IMR-90 (cell line): ENCODE measurements around the gene FAM186B. TPM values are rescaled to one million over a fixed set of nuclear protein-coding genes. Genes with fewer than 3 reads are reported as not detected.

ENCODE experiments used
- ATAC-seq: fragments of 200-7000 bp; cut with Tn5 transposase; 2 replicates; pipeline ENCODE4 v1.9.1; 2020; ENCODE audit warnings: low read depth, mild to moderate bottlenecking, moderate library complexity
- BruUV-seq: library from RNA; stranded (reverse); fragments of 400-500 nt; replicated peaks from 2 replicates; lab custom pipeline; 2021; lab: Mats Ljungman, UMichigan
- CTCF ChIA-PET: fragments of 300-600 bp; formaldehyde crosslinking; extraction: SDS; loops from one replicate; lab custom pipeline; 2021; ENCODE audit warnings: antibody characterized with exemption; lab: Yijun Ruan, JAX
- POLR2A ChIA-PET: fragments of 300-600 bp; sonication (Branson Sonifier 250); formaldehyde crosslinking; loops from one replicate; lab custom pipeline; 2022; ENCODE audit warnings: antibody characterized with exemption; ENCODE audit not compliant: unreplicated experiment; lab: Charles Lee
- DNase-seq: peaks from one replicate; pipeline ENCODE4 v3.0.0; 2013
- H2AFZ ChIP-seq: replicated peaks from 2 replicates; pipeline ENCODE3; 2013; ENCODE audit warnings: low read length, mild to moderate bottlenecking; ENCODE audit not compliant: poor library complexity
- H2AK5ac ChIP-seq: 2 replicates; pipeline ENCODE4 v1.6.1; 2013; ENCODE audit warnings: low read depth, low read length, inconsistent platforms
- H2AK9ac ChIP-seq: replicated peaks from 2 replicates; pipeline ENCODE3; 2013; ENCODE audit warnings: mild to moderate bottlenecking, low read depth, low read length, moderate library complexity; ENCODE audit not compliant: poor library complexity
- H2BK120ac ChIP-seq: 2 replicates; pipeline ENCODE4 v1.6.1; 2013; ENCODE audit warnings: low read depth, low read length, inconsistent platforms
- H2BK15ac ChIP-seq: 3 replicates; pipeline ENCODE4 v1.6.1; 2013; ENCODE audit warnings: low read depth, low read length, inconsistent platforms
- H2BK20ac ChIP-seq: 2 replicates; pipeline ENCODE4 v1.6.1; 2013; ENCODE audit warnings: low read depth, mild to moderate bottlenecking, inconsistent platforms, low read length, moderate library complexity
- H2BK5ac ChIP-seq: 2 replicates; pipeline ENCODE4 v1.6.1; 2013; ENCODE audit warnings: mild to moderate bottlenecking, low read depth, low read length, inconsistent platforms; ENCODE audit not compliant: poor library complexity, severe bottlenecking
- H3K14ac ChIP-seq: replicated peaks from 2 replicates; pipeline ENCODE4 v1.6.1; 2013; ENCODE audit warnings: low read depth, low read length, inconsistent platforms
- H3K18ac ChIP-seq: 2 replicates; pipeline ENCODE4 v1.6.1; 2013; ENCODE audit warnings: low read depth, low read length, control low read depth
- H3K23ac ChIP-seq: 2 replicates; pipeline ENCODE4 v1.6.1; 2013; ENCODE audit warnings: low read depth, low read length, inconsistent platforms
- H3K27ac ChIP-seq: 2 replicates; pipeline ENCODE4 v1.5.1; 2013; ENCODE audit warnings: mild to moderate bottlenecking, control low read depth, low read length; ENCODE audit not compliant: insufficient read depth
- H3K27me3 ChIP-seq: 2 replicates; pipeline ENCODE4 v1.6.1; 2013; ENCODE audit warnings: low read length; ENCODE audit not compliant: control insufficient read depth, insufficient read depth
- H3K36me3 ChIP-seq: 2 replicates; pipeline ENCODE4 v1.6.1; 2013; ENCODE audit warnings: low read length, mixed read lengths; ENCODE audit not compliant: control insufficient read depth, insufficient read depth
- H3K4ac ChIP-seq: 2 replicates; pipeline ENCODE4 v1.6.1; 2013; ENCODE audit warnings: low read depth, low read length, inconsistent platforms
- H3K4me1 ChIP-seq: 2 replicates; pipeline ENCODE4 v1.6.1; 2013; ENCODE audit warnings: low read length, mixed read lengths; ENCODE audit not compliant: control insufficient read depth, insufficient read depth
- H3K4me2 ChIP-seq: 2 replicates; pipeline ENCODE4 v1.6.1; 2013; ENCODE audit warnings: low read depth, mild to moderate bottlenecking, control low read depth, low read length, moderate library complexity
- H3K4me3 ChIP-seq: 2 replicates; pipeline ENCODE4 v1.5.1; 2013; ENCODE audit warnings: low read depth, mild to moderate bottlenecking, control low read depth, low read length, moderate library complexity; ENCODE audit not compliant: insufficient read depth
- H3K56ac ChIP-seq: 2 replicates; pipeline ENCODE4 v1.6.1; 2013; ENCODE audit warnings: low read length, inconsistent platforms; ENCODE audit not compliant: insufficient read depth; ENCODE audit errors: extremely low read depth
- H3K79me1 ChIP-seq, 2 experiments: 2 replicates each; pipeline ENCODE4 v1.6.1; 2013; ENCODE audit warnings: low read length in 2 of 2, inconsistent platforms in 1 of 2, low read depth in 1 of 2
- H3K9ac ChIP-seq: 2 replicates; pipeline ENCODE4 v1.6.1; 2013; ENCODE audit warnings: low read depth, low read length, control low read depth
- H3K9me1 ChIP-seq: 2 replicates; pipeline ENCODE4 v1.6.1; 2013; ENCODE audit warnings: low read length, inconsistent platforms; ENCODE audit not compliant: insufficient read depth
- H3K9me3 ChIP-seq: 2 replicates; pipeline ENCODE4 v1.6.1; 2013; ENCODE audit warnings: low read length; ENCODE audit not compliant: control insufficient read depth, insufficient read depth
- H4K20me1 ChIP-seq: 2 replicates; pipeline ENCODE4 v1.6.1; 2013; ENCODE audit warnings: low read length, inconsistent platforms; ENCODE audit not compliant: insufficient read depth
- H4K5ac ChIP-seq: 2 replicates; pipeline ENCODE4 v1.6.1; 2013; ENCODE audit warnings: mild to moderate bottlenecking, low read depth, low read length, control low read depth
- H4K8ac ChIP-seq, 2 experiments: 2 replicates each; pipeline ENCODE4 v1.6.1; 2013; ENCODE audit warnings: low read depth in 2 of 2, low read length in 2 of 2, control low read depth in 1 of 2, inconsistent platforms in 1 of 2
- H4K91ac ChIP-seq: 2 replicates; pipeline ENCODE4 v1.6.1; 2013; ENCODE audit warnings: low read depth, low read length, inconsistent platforms; ENCODE audit not compliant: insufficient read depth
- CEBPB ChIP-seq: IDR thresholded peaks from 2 replicates; pipeline ENCODE4 v1.6.1; 2012; ENCODE audit warnings: low read depth, low read length, improper control_type of control experiment
- MXI1 ChIP-seq: IDR thresholded peaks from 2 replicates; pipeline ENCODE4 v1.6.1; 2012; ENCODE audit warnings: low read depth, mild to moderate bottlenecking, low read length, moderate library complexity, borderline replicate concordance
- RCOR1 ChIP-seq: IDR thresholded peaks from 2 replicates; pipeline ENCODE4 v1.6.1; 2012; ENCODE audit warnings: mild to moderate bottlenecking, low read length, improper control_type of control experiment; ENCODE audit not compliant: insufficient replicate concordance
- WGBS, 2 experiments: methylation state at CpG; one replicate each; pipeline versions ENCODE4 v1.1.5 to v1.1.7; 2013; ENCODE audit warnings: missing lambda C conversion rate in 2 of 2; ENCODE audit not compliant: insufficient read length in 1 of 2; ENCODE audit errors: extremely low coverage in 2 of 2; 5-methylcytosine and 5-hydroxymethylcytosine counted together
- dilution Hi-C: fragments of 300-500 bp; cut with HindIII; formaldehyde crosslinking; loops from one replicate; pipeline ENCODE4 v1.14.3; 2018; ENCODE audit warnings: low sequenced_read_pairs; ENCODE audit not compliant: unreplicated experiment
- in situ Hi-C: fragments of 300-500 bp; cut with MboI; formaldehyde crosslinking; loops from 3 replicates; pipeline ENCODE4 v1.14.3; 2019; ENCODE audit warnings: low sequenced_read_pairs, inconsistent platforms, mixed read lengths
- intact Hi-C: fragments of 100-400 bp; cut with micrococcal nuclease; formaldehyde crosslinking; loops from 2 replicates; pipeline ENCODE4 v1.10.0; 2022
- polyA plus RNA-seq, 3 experiments: library from polyadenylated mRNA; depleted of rRNA; stranded (reverse); fragments of >200 nt; gene quantifications; 2 replicates each; pipeline ENCODE4 v1.2.3, GENCODE V29; 2012; ENCODE audit warnings: low replicate concordance in 1 of 3
- total RNA-seq: library from RNA; depleted of rRNA; stranded (reverse); fragments of >200 nt; gene quantifications from 2 replicates; pipeline ENCODE4 v1.2.3, GENCODE V29; 2012
- TF ChIP-seq, protein P1 (sequence below): fragments of 150-350 bp; IDR thresholded peaks from 2 replicates; pipeline ENCODE4 v1.6.1; 2017; ENCODE audit warnings: mild to moderate bottlenecking, antibody characterized with exemption, low read length, low read depth
- TF ChIP-seq, protein P2 (sequence below): fragments of 150-350 bp; IDR thresholded peaks from 2 replicates; pipeline ENCODE4 v1.6.1; 2016; ENCODE audit warnings: low read depth, mild to moderate bottlenecking, low read length, moderate library complexity, borderline replicate concordance
- TF ChIP-seq, protein P3 (sequence below): conservative IDR thresholded peaks from 2 replicates; pipeline ENCODE4 v1.5.1; 2012; ENCODE audit warnings: mild to moderate bottlenecking, low read depth, low read length, improper control_type of control experiment

Gene FAM186B
- total and polyA plus RNA-seq, 2 of the 4 experiments (the other 2 are of a cell fraction): 0.10 to 0.18 TPM

DNA sequence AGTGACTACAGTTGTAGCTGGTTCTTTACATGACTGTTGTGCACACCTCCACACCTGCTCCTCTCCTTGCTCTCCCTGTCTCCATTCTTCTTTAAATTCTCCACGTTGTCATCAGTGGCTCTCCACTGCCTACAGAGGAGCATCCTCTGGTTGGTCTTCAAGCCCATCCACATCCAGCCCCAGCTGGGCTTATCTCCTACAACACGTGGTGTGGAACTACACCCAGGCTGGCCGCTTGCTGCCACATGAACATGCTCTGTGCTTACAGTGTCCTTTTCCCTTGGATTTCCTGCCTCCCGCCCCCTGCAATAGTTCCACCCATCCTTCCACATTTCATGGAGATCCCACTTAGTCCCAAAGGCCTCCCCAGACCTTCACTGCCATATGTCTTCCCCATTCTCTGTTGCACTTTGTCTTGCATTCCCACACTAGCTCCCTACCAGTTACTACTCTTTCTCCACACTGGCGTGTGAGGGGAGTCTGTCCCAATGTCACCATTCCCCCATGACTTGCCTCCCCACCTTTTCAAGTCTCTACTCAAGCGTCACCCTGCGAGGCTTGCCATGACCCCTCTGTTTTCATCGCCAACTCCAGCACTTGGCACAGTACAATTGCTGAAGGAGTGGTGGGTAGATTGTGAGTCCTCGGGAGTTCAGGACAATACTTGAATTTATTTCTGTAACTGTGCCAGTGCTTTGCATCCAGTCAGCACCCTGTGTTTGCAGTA is 27.7 kb downstream of the FAM186B start:
- no TSS peak for BruUV-seq
- no peak overlapping the region for H3K14ac ChIP-seq
- H2AK5ac ChIP-seq: no peak overlapping the region
- CTCF ChIA-PET: no interaction called here
- dilution Hi-C loops (no loop called here), in situ Hi-C loops (no loop called here), intact Hi-C loops (no loop called here)
- no peak overlapping the region for H2AFZ ChIP-seq
- no peaks in the 10 kb centered on the region for H3K9me1 ChIP-seq
- no peak overlapping the region for H4K5ac ChIP-seq
- no peak overlapping the region for H2BK5ac ChIP-seq
- no peaks in the 10 kb centered on the region for H3K9me3 ChIP-seq
- no peak overlapping the region for H2BK20ac ChIP-seq
- no peak overlapping the region for H3K56ac ChIP-seq
- H4K8ac ChIP-seq: no peak overlapping the region
- POLR2A ChIA-PET: interaction anchor here (0.6 kb wide), 1 partner anchor 1449 kb away, joined by 5 read pairs; no protein-coding TSS in a partner anchor
- no peak overlapping the region for H3K23ac ChIP-seq
- no peak overlapping the region for H4K91ac ChIP-seq
- TF ChIP-seq RCOR1 (no peak), CEBPB (no peak), MXI1 (no peak)
- TF ChIP-seq, protein P1, sequence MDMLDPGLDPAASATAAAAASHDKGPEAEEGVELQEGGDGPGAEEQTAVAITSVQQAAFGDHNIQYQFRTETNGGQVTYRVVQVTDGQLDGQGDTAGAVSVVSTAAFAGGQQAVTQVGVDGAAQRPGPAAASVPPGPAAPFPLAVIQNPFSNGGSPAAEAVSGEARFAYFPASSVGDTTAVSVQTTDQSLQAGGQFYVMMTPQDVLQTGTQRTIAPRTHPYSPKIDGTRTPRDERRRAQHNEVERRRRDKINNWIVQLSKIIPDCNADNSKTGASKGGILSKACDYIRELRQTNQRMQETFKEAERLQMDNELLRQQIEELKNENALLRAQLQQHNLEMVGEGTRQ: no peak
- TF ChIP-seq, protein P2, sequence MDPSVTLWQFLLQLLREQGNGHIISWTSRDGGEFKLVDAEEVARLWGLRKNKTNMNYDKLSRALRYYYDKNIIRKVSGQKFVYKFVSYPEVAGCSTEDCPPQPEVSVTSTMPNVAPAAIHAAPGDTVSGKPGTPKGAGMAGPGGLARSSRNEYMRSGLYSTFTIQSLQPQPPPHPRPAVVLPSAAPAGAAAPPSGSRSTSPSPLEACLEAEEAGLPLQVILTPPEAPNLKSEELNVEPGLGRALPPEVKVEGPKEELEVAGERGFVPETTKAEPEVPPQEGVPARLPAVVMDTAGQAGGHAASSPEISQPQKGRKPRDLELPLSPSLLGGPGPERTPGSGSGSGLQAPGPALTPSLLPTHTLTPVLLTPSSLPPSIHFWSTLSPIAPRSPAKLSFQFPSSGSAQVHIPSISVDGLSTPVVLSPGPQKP: no peak
- TF ChIP-seq, protein P3, sequence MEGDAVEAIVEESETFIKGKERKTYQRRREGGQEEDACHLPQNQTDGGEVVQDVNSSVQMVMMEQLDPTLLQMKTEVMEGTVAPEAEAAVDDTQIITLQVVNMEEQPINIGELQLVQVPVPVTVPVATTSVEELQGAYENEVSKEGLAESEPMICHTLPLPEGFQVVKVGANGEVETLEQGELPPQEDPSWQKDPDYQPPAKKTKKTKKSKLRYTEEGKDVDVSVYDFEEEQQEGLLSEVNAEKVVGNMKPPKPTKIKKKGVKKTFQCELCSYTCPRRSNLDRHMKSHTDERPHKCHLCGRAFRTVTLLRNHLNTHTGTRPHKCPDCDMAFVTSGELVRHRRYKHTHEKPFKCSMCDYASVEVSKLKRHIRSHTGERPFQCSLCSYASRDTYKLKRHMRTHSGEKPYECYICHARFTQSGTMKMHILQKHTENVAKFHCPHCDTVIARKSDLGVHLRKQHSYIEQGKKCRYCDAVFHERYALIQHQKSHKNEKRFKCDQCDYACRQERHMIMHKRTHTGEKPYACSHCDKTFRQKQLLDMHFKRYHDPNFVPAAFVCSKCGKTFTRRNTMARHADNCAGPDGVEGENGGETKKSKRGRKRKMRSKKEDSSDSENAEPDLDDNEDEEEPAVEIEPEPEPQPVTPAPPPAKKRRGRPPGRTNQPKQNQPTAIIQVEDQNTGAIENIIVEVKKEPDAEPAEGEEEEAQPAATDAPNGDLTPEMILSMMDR: no peak
- no peak for DNase-seq
- no peak for ATAC-seq
- H2BK15ac ChIP-seq: no peak overlapping the region
- H3K36me3 ChIP-seq: no peaks in the 10 kb centered on the region; the same call in 1 of the 2 replicates
- no peak overlapping the region for H2BK120ac ChIP-seq
- no peak overlapping the region for H3K9ac ChIP-seq
- no peak overlapping the region for H2AK9ac ChIP-seq
- peaks cover 9% of the 10 kb centered on the region for H4K20me1 ChIP-seq
- no peaks in the 10 kb centered on the region; the same call in 1 of the 2 replicates for H3K4me1 ChIP-seq
- peaks cover 6 to 13% of the 10 kb centered on the region in 2 experiments; a peak in 3 of 4 replicates for H3K79me1 ChIP-seq
- no peak overlapping the region for H3K4me3 ChIP-seq
- H3K27me3 ChIP-seq: no peaks in the 10 kb centered on the region
- no peak overlapping the region for H3K18ac ChIP-seq
- WGBS, 2 experiments: 70% methylated on average over 4 of the region's 9 CpGs; no CpG with 5 or more reads in 1 of the 2 experiments
- no peak overlapping the region for H3K4ac ChIP-seq
- H3K27ac ChIP-seq: no peak overlapping the region
- H3K4me2 ChIP-seq: no peak overlapping the region
